ENCODE measurements around the gene GLCE.
"Not testable (repeated sequence)": the region's sequence is repeated elsewhere in the genome, so short reads cannot be mapped to it uniquely, and the experiment has no call there.

The GLCE gene

GRCh38 chr15:69138963-69139362 is 21.5 kb upstream of the GLCE start:
- no peak for DNase-seq

GRCh38 chr15:69140306-69140705 is 20.1 kb upstream of the GLCE start:
- no peak for DNase-seq

DNA sequence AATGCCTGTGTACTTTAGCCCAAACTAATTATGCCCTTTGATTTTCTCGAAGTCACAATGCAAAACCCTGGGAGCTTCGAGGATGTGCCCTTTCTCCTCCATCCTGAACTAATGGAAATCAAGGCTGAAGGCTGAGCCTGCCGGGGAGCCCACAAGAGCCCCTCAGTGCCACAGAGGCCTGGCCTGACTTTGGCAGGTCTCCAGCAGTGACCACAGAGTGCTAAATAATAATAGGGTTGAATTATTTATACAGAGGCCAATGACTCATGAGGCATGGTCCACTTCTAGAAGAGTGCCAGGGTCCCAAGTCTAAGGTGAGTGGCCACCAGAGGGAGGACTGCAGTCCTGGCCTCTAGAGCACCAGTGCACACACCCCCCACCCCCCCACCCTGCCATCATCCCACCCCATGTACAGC is 19.1 kb upstream of the GLCE start:
- no peak for DNase-seq

DNA sequence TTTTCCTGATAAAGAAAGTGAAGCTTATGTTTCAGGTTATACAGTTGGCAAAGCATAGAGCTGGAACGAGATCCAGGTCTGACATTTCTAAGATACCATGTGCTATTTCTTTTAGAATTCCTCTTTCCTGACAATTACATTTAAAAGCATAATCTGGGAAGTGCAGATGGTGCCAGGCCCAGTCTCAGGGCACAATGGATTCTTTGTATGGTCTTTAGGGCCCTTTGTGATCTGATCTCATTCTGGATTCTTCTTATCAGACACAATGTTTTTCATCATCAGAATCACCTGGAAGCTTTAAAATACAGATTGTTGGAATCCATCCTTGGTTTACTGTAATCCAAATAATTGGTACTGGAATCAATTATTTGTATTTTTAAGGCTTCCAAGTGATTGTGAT is 18.6 kb upstream of the GLCE start:
- no peak for DNase-seq

DNA sequence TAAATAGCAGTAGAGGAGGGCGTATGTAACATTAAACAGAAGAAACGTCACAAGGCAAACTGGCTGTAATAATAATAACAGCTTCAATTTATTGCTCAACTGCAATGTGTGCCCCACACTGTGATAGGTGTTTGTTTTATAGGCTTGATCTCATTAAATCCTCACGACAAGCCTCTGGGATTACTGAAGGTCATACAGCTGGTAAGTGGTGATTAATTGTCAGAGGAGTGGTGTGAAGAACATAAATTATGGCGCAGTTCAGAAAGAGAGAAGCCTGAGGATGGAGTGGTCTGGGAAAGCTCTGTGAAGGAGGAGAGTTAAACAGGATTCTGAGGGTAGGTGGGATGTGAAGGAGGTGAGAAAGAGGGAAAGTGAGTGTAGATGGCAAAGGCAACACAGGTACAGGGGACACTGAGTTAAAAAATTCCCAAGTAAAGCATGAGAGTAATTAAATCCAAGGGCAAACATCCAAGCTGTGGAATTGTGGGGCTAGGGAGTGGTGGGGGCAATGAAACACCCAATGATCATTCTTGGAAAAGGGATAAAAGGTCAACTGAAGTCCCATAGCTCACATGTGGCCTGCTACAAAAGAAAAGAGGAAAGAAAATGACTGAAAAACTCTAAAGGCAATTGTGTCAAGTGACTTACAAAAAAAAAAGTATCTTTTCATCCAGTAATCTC is 16.5 kb upstream of the GLCE start:
- DNase-seq: no peak

GRCh38 chr15:69144530-69144929 is 15.9 kb upstream of the GLCE start:
- DNase-seq: no peak

DNA sequence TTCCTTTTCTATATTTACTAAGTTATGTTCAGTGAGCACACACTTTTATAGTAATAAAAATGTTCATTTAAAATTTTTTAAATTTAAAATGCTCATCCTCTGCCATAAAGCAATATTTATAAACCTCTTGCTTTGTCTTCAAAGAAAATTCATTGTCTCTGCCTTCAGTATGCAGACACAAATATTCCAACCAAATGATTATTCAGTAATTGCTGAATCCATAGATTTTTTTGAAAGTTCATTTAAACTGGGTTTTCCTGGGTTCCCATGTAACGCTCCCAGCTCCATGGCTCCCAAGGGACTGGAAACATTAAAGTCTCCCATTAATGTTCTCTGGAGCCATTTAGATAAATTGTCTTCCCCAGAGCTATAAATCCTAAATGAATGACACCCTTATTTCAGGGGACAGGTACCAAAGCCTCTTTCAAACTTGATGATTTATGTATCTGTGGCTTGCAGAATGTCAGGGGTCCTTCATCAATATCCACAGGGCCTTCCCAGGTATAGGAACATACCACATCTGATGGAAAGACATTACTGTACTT is 15.2 kb upstream of the GLCE start:
- no peak for DNase-seq

DNA sequence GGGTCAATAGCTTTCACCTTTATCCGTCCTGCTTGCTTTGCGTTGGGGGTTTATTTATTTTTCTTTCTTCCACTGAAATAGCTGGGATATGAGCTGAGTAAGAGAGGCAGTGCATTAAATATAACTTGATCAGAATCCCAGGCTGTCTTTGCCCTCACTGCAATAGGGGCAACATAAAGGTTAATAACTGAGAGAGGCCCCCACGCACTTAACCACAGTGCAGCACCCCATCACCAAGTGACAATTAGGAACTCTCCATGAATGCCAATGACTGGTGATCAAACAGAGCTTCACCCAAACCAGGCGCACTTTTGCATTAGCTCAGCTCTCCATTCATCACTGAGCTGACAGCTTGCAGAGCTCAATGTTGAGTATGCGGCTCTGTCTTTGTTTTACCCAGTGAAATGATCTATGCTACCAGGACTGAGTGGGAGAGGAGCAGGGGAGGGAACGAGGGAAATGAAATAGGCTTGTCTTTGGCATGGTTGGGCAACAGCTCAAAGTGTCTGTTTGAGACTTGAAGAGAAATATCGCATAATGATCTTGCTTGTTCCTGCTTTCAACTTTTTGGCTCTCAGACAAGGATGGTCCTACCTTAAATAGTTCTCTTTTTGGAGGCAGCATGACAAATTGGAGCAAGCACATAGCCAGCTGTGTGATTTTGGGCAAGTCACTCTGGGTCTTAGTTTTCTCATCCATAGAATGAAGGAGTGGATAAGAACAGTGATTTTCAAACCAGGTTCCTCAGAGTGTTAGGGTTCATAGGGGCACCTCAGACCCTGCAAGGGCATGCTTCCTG is 14.5 kb upstream of the GLCE start:
- DNase-seq: no peak

DNA sequence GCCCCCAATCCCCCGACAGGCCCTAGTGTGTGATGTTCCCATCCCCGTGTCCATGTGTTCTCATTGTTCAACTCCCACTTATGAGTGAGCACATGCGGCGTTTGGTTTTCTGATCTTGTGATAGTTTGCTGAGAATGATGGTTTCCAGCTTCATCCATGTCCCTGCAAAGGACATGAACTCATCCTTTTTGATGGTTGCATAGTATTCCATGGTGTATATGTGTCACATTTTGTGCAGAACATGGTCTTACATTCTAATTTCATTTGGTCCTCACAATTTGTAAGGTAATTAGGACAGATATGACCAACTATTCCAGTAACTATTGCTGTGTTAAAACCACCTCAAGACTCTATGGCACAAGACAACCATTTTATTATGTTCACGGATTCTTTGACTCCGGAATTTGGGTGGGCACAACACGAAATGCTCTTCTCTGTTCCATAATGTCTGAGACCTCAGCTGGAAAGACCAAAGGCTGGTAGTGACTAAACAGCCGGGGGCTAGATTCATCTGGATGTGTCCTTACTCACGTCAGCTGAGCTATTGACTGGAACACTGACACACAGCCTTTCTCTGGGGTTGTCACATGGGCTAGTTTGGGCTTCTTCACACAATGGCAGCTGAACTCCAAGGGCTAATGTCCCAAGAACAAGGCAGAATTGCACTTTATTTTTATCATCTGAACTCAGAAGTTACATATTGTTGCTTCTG is 13.6 kb upstream of the GLCE start:
- DNase-seq: no peak

DNA sequence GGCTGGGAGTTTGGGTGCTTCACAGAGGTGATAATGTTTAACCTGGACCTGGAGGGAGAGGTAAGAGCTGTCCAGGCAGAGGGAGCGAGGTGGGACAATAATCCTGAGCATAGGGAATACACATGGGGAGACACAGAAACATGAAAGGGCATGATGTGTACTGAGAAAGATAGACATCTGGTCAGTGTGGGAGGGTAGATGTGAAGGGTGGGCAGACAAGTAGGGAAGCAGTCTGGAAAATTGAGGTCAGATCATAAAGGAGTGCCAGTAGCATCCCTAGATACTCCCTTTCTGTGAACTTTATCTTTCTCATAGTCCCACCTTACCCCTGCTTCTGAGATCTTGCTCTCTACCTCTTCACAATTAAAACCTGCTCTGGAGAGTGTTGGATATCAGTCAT is 12.0 kb upstream of the GLCE start:
- DNase-seq: no peak

DNA sequence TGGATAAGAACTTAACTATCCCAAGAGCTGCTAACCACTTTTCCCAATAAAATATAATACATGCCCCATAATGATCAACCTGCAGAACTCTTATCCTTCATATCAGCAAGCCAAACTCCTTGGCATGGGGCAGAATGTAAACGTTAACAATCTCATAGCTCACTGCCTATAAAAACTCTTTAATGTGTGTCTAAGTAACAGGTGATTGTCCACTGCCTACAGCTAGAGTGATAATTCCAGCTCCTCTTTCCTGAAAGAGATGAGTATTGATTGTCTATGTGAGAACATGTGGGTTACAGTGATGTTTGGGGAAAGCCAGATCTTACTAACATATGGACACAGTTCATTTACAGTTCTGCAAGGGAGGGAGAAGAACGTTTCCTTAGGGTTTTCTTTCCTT is 11.3 kb upstream of the GLCE start:
- DNase-seq: no peak

GRCh38 chr15:69149803-69150202 is 10.6 kb upstream of the GLCE start:
- no peak for DNase-seq

DNA sequence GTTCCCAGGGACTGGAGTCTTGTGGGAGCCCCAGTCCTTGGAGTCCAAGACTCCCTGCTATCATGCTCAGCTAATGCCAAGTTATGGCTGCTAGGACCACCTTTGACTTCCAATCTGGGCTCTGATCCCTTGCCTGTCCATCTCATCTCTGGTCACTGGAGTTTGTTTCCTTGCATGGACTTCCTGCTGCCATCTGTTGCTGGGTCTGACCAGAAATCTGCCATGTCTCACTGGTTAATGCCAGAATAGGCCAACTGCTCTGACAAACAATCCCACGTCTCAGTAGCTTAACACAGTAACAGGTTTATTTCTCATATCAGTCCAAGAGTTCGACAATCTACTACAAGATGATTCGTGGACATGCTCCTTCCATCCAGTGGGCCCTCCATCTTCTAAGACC is 10.1 kb upstream of the GLCE start:
- no peak for DNase-seq

DNA sequence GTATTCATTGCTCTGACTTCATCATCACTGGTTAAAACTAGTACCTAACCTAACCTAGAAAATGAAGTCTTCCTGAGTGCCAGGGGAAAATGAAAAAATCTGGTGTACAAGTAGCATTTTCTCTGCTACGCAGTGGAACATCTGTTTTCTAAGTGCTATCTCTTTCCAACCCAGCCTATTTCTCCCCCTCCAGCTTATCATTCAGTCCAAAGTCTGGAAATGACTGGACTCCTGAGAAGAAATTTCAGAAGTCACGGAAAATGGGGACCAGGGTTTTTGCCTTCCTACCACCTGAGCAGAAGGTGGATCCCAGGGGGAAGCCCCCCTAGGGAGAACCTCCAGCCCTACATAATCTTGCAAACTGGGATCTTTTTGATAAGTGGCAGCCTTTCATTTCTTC is 9.6 kb upstream of the GLCE start:
- DNase-seq: no peak

DNA sequence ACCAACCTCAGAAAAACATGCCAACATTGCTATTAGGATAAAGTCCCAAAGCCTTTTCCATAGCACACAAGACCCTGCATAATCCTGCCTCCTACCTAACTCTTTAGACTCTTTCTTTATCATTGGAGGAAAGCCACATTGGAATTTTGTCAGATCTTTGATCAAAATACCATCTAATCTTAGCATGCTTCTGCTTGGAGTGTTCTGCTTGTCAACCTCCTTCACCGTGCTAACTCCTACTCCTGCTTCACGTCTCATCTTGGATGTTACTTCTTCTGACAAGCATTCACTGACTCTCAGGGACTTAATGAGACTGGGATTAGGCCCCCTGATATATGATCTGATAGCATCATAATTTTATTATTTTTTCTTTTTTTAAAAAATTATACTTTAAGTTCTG is 7.4 kb upstream of the GLCE start:
- DNase-seq: no peak

- not testable (repeated sequence) for DNase-seq
These were observed 6.8 kb upstream of the GLCE start for GRCh38 chr15:69153587-69153986.

DNA sequence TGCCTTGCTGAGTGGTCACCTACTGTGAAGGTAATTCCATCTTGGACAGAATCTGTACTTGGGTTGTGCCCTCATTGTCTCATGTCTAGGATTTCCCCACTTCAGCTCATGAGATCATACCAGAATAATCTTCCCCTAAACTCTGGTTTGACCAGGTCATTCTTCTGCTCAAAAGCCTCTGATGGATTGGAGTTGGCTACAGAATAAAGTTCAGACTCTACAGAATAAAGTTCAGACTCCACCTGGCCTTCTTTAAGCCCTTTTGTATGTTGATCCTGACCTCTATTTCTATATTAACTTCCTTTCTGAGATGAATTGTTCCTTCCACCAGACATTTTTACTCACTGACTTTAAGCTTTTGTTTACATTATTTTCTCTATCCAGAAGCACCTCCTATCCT is 6.4 kb upstream of the GLCE start:
- DNase-seq: no peak

GRCh38 chr15:69154684-69155083 is 5.8 kb upstream of the GLCE start:
- DNase-seq: no peak

- no peak for DNase-seq
These were observed 3.6 kb upstream of the GLCE start for GRCh38 chr15:69156736-69157381.

GRCh38 chr15:69158201-69158842 is 2.1 kb upstream of the GLCE start:
- DNase-seq: no peak

DNA sequence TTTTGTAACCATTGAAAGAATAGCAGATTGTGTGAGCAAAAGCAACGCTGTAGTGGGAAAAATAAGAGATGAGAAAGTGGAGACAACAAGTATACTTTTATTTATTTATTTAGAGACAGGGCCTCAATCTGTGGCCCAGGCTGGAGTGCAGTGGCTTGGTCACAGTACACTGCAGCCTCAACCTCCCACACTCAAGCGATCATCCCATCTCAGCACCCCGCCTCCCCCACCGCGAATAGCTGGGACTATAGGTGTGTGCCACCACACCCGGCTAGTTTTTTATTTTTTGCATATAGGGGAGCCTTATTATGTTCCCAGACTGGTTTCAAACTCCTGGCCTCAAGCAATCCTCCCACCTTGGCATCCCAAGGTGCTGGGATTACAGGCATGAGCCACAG is 1.6 kb upstream of the GLCE start:
- no peak for DNase-seq

DNA sequence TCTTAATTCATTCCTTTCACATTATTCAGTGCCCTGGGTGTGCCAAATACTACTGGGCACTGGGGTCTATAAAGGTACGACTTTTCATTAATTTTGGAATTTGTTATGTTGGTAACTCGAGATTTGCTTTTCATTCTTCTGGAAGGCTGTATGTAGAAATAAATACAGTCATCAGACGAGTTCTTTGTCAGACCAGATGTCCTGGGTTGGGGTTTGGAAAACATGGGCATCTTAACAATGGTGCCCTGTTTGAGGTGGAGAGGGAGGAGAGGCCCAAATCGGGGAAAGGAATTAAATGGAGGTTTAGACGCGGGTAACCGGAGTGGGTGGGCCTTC is 662 bp upstream of the GLCE start:
- DNase-seq: no peak

Data from stimulated activated CD4-positive, alpha-beta T cell treated with anti-CD3 and anti-CD28 coated beads, Interleukin-4, amount 100 ng/mL, for 4 hours (primary cell).